Keratinocyte (primary cell): Measurements from ENCODE around the gene HTT-AS. TPM values are rescaled to one million over a fixed set of nuclear protein-coding genes. Genes with fewer than 3 reads are reported as not detected.

ENCODE experiments used
- DNase-seq: peaks from one replicate; pipeline ENCODE4 v3.0.0-alpha.2; 2011; ENCODE audit warnings: low read depth, missing footprints, low spot score
- FAIRE-seq: peaks from 2 replicates; lab custom pipeline; 2011; peaks lifted over from hg19 to GRCh38; lab: Jason Lieb, UNC
- H2AFZ ChIP-seq: 2 replicates; pipeline ENCODE4 v1.6.0; 2012; ENCODE audit warnings: low read length, control low read depth, inconsistent platforms; ENCODE audit not compliant: control insufficient read depth
- H3K27ac ChIP-seq: 2 replicates; pipeline ENCODE4 v1.5.1; 2011; ENCODE audit warnings: low read length; ENCODE audit not compliant: control insufficient read depth, insufficient read depth
- H3K27me3 ChIP-seq: 3 replicates; pipeline ENCODE4 v1.6.0; 2011; ENCODE audit warnings: low read length; ENCODE audit not compliant: control insufficient read depth, insufficient read depth; ENCODE audit errors: extremely low read depth
- H3K36me3 ChIP-seq, 2 experiments: 2 replicates in 1 of 2; 3 replicates in 1 of 2; pipeline ENCODE4 v1.5.1; 2011; ENCODE audit warnings: low read length in 2 of 2, mild to moderate bottlenecking in 1 of 2; ENCODE audit not compliant: control insufficient read depth in 2 of 2, insufficient read depth in 2 of 2; ENCODE audit errors: extremely low read depth in 1 of 2
- H3K4me1 ChIP-seq: 3 replicates; pipeline ENCODE4 v1.5.1; 2011; ENCODE audit warnings: low read length; ENCODE audit not compliant: control insufficient read depth, insufficient read depth; ENCODE audit errors: extremely low read depth
- H3K4me2 ChIP-seq: 3 replicates; pipeline ENCODE4 v1.6.0; 2011; ENCODE audit warnings: low read depth, low read length; ENCODE audit not compliant: control insufficient read depth, insufficient read depth; ENCODE audit errors: extremely low read depth
- H3K4me3 ChIP-seq, 3 experiments: fragments of 200-600 bp in 1 of 3; sonication (generic) in 1 of 3; 2 replicates in 2 of 3; 3 replicates in 1 of 3; pipeline ENCODE4 v1.5.1; 2011 to 2016; ENCODE audit warnings: low read length in 3 of 3, mild to moderate bottlenecking in 3 of 3, control low read depth in 2 of 3, inconsistent platforms in 1 of 3, low read depth in 1 of 3, mixed read lengths in 1 of 3, mixed run types in 1 of 3, moderate library complexity in 1 of 3; ENCODE audit not compliant: control insufficient read depth in 2 of 3, insufficient read depth in 2 of 3; ENCODE audit errors: extremely low read depth in 1 of 3
- H3K79me2 ChIP-seq: 2 replicates; pipeline ENCODE4 v1.6.0; 2012; ENCODE audit warnings: low read length; ENCODE audit not compliant: control insufficient read depth, insufficient read depth
- H3K9ac ChIP-seq: 3 replicates; pipeline ENCODE4 v1.6.0; 2011; ENCODE audit warnings: low read length; ENCODE audit not compliant: control insufficient read depth, insufficient read depth; ENCODE audit errors: extremely low read depth
- H3K9me1 ChIP-seq: 3 replicates; pipeline ENCODE4 v1.6.0; 2011; ENCODE audit warnings: low read length; ENCODE audit not compliant: control insufficient read depth, insufficient read depth; ENCODE audit errors: extremely low read depth
- H3K9me3 ChIP-seq: 2 replicates; pipeline ENCODE4 v1.5.1; 2012; ENCODE audit warnings: low read depth, low read length; ENCODE audit not compliant: control insufficient read depth
- H4K20me1 ChIP-seq: 3 replicates; pipeline ENCODE4 v1.6.0; 2011; ENCODE audit warnings: low read length; ENCODE audit not compliant: control insufficient read depth, insufficient read depth; ENCODE audit errors: extremely low read depth
- CTCF ChIP-seq, 3 experiments: IDR thresholded peaks in 1 of 3; conservative IDR thresholded peaks in 1 of 3; optimal IDR thresholded peaks in 1 of 3; 2 replicates in 2 of 3; 3 replicates in 1 of 3; pipeline versions ENCODE3 to v1.5.1; 2011; ENCODE audit warnings: low read length in 3 of 3, mild to moderate bottlenecking in 3 of 3, moderate library complexity in 2 of 3, control low read depth in 1 of 3, inconsistent platforms in 1 of 3; ENCODE audit not compliant: insufficient read depth in 2 of 3; ENCODE audit errors: extremely low read depth in 1 of 3
- EZH2 ChIP-seq: IDR thresholded peaks from one replicate; pipeline ENCODE4 v1.6.1; 2012; ENCODE audit warnings: inconsistent platforms, mild to moderate bottlenecking, low read length, moderate library complexity
- dilution Hi-C: fragments of 300-500 bp; cut with MboI; formaldehyde crosslinking; loops from one replicate; pipeline ENCODE4 v1.7.0; 2020; ENCODE audit warnings: low sequenced_read_pairs; ENCODE audit not compliant: extremely low pct_ligation_motif_present
- polyA plus RNA-seq, 5 experiments: library from polyadenylated mRNA; depleted of rRNA in 3 of 5; stranded (reverse) in 3 of 5; stranded (forward) in 1 of 5; unstranded in 1 of 5; fragments of >200 nt; gene quantifications; 1 replicate in 1 of 5; 2 replicates in 3 of 5; 3 replicates in 1 of 5; pipeline versions ENCODE4 v1.2.1 to v1.2.3, GENCODE V29; 2011 to 2012; ENCODE audit warnings: missing spikeins in 2 of 5, low read depth in 1 of 5, low replicate concordance in 1 of 5

Gene HTT-AS
- polyA plus RNA-seq, 1 donor (not counting 4 experiments of a cell fraction or from before 2014, with no cell fraction given), result not detected

- H4K20me1 ChIP-seq, result no peaks in the 10 kb centered on the region
- no peak overlapping the region for H2AFZ ChIP-seq
- no peak overlapping the region for H3K27ac ChIP-seq
- no peak for TF ChIP-seq CTCF (optimal IDR thresholded peaks at IDR 0.05 in 1 of 3, IDR thresholded peaks at IDR 0.05 in 1 of 3, conservative IDR thresholded peaks at IDR 0.05 in 1 of 3; ENCODE audit: extremely low read depth in 1 of 3, insufficient read depth in 2 of 3, low read length in 3 of 3)
- H3K27me3 ChIP-seq, result no peaks in the 10 kb centered on the region
- H3K9me1 ChIP-seq, result no peaks in the 10 kb centered on the region
- H3K9me3 ChIP-seq, result no peaks in the 10 kb centered on the region
- no peaks in the 10 kb centered on the region for H3K79me2 ChIP-seq
- no peaks in the 10 kb centered on the region for H3K4me1 ChIP-seq
- dilution Hi-C loops, result no loop called here
- DNase-seq (no peak), FAIRE-seq (no peak)
- H3K36me3 ChIP-seq, result no peaks in the 10 kb centered on the region
- H3K4me2 ChIP-seq, result no peak overlapping the region
- no peak overlapping the region for H3K4me3 ChIP-seq
- no peak overlapping the region for H3K9ac ChIP-seq
Observed at GRCh38 chr4:3065551-3065950, 8.8 kb downstream of the HTT-AS start.

- dilution Hi-C loops, result no loop called here
- TF ChIP-seq CTCF (optimal IDR thresholded peaks at IDR 0.05 in 1 of 3, IDR thresholded peaks at IDR 0.05 in 1 of 3, conservative IDR thresholded peaks at IDR 0.05 in 1 of 3; ENCODE audit: extremely low read depth in 1 of 3, insufficient read depth in 2 of 3, low read length in 3 of 3) (no peak), EZH2 (no peak)
Observed at GRCh38 chr4:3062471-3062870, 11.9 kb downstream of the HTT-AS start.

More at GRCh38 chr4:3062471-3062870, 11.9 kb downstream of the HTT-AS start:
- no peak overlapping the region for H3K4me3 ChIP-seq
- FAIRE-seq, result no peak
- H3K9ac ChIP-seq, result no peak overlapping the region
- no peaks in the 10 kb centered on the region for H3K27me3 ChIP-seq
- H3K36me3 ChIP-seq, result no peaks in the 10 kb centered on the region
- H3K9me3 ChIP-seq, result no peaks in the 10 kb centered on the region
- no peak for DNase-seq
- no peaks in the 10 kb centered on the region for H4K20me1 ChIP-seq
- H3K4me1 ChIP-seq, result no peaks in the 10 kb centered on the region
- no peaks in the 10 kb centered on the region for H3K9me1 ChIP-seq
- H3K4me2 ChIP-seq, result no peak overlapping the region
- no peak overlapping the region for H3K27ac ChIP-seq
- no peaks in the 10 kb centered on the region for H3K79me2 ChIP-seq
- no peak overlapping the region for H2AFZ ChIP-seq
